ENCODE measurements around the gene RBM33. TPM values are rescaled to one million over a fixed set of nuclear protein-coding genes. Genes with fewer than 3 reads are reported as not detected.

RBM33 gene
- total RNA-seq, 2 experiments from 2014 or later = 65.5 to 66.3 TPM

DNA sequence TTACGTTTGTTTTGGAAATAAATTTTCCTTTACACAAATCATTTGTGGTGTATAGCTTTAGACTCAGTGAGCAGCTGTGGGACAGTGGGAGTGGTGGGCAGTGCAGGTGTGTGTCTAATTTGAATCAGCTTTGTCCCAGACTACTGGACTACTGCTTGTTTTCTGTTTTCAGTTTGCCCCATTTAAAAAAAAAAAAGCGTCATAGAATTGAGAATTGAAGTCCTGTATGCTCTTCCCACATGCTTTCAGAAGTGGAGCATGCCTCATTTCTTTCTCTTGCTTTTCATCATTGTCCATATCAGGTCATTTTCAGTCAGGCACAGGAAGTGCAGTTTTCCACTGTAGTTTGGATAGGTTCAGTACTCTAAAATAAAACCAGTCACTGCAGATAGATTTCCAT lies 101.7 kb downstream of the RBM33 start:
- DNase-seq = no peak
- intact Hi-C loops (cut with micrococcal nuclease) = loop anchor here (2.0 kb wide), 1 partner anchor 19 kb away; no protein-coding TSS in a partner anchor
- H3K4me1 Mint-ChIP-seq (ENCODE audit: low read depth) = peaks cover 53% of the 10 kb centered on the region
- peaks cover 35% of the 10 kb centered on the region for H3K36me3 Mint-ChIP-seq (ENCODE audit: low read depth)
- no peak overlapping the region for H3K4me3 Mint-ChIP-seq
- CTCF ChIA-PET = interaction anchor here (0.6 to 1.7 kb wide), 2 partner anchors 147 to 153 kb away, joined by 4 to 6 read pairs; no protein-coding TSS in a partner anchor
- H3K27ac Mint-ChIP-seq = no peak overlapping the region
- no peaks in the 10 kb centered on the region for H3K27me3 Mint-ChIP-seq (ENCODE audit: low read depth)
- no peaks in the 10 kb centered on the region for H3K9me3 Mint-ChIP-seq

DNA sequence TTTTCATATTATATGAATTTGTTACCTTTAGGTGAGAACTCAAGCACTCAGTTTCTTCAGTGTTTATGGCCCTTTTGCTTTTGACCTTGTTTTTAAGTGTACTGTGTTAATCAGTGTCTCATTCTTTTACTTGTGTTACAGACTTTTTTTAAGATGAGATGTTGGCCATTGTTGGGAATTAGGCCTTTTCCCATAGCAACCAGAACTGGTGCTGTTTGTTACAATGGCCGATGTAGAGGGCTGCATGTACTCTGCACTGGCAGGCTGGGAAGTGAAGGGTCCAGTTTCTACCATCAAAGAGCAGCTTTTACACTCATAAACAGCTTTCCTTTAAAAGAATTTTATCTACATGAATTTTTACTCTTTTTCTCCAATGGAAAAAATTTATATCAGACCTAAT lies 102.7 kb downstream of the RBM33 start:
- no peak overlapping the region for H3K27ac Mint-ChIP-seq
- CTCF ChIA-PET = interaction anchor here (0.9 to 1.7 kb wide), 2 partner anchors 46 to 148 kb away, joined by 3 to 6 read pairs; no protein-coding TSS in a partner anchor
- intact Hi-C loops (cut with micrococcal nuclease) = loop anchor here (2.0 kb wide), 1 partner anchor 18 kb away; no protein-coding TSS in a partner anchor
- H3K4me1 Mint-ChIP-seq (ENCODE audit: low read depth) = peaks cover 58% of the 10 kb centered on the region
- no peak overlapping the region for H3K4me3 Mint-ChIP-seq
- no peaks in the 10 kb centered on the region for H3K27me3 Mint-ChIP-seq (ENCODE audit: low read depth)
- no peak for DNase-seq
- H3K9me3 Mint-ChIP-seq = no peaks in the 10 kb centered on the region
- peaks cover 27% of the 10 kb centered on the region for H3K36me3 Mint-ChIP-seq (ENCODE audit: low read depth)

DNA sequence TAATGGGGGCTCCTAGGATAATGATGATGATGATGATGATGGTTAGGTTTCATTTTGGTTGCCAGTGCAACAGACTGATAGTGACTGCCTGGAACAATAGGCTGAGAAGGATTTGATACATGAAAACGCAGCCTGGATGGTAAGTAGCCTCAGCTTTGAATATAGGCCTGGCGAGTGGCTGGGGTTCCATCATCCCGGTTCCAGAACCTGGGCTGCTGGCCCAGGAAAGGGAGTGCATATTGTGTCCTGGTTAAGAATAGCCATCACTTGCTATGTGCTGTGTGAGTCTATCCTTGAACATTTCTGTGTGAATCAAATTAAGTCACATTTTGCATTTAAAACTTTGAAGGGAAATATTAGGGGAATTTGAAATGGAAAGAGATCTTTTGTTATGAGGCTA lies 105.1 kb downstream of the RBM33 start:
- intact Hi-C loops (cut with micrococcal nuclease) = no loop called here
- no peak for DNase-seq
- Mint-ChIP-seq H3K36me3 (ENCODE audit: low read depth) (peaks cover 28% of the 10 kb centered on the region), H3K4me3 (no peak overlapping the region), H3K4me1 (ENCODE audit: low read depth) (peaks cover 82% of the 10 kb centered on the region), H3K9me3 (no peaks in the 10 kb centered on the region), H3K27ac (no peak overlapping the region), H3K27me3 (ENCODE audit: low read depth) (no peaks in the 10 kb centered on the region)
- CTCF ChIA-PET = no interaction called here

DNA sequence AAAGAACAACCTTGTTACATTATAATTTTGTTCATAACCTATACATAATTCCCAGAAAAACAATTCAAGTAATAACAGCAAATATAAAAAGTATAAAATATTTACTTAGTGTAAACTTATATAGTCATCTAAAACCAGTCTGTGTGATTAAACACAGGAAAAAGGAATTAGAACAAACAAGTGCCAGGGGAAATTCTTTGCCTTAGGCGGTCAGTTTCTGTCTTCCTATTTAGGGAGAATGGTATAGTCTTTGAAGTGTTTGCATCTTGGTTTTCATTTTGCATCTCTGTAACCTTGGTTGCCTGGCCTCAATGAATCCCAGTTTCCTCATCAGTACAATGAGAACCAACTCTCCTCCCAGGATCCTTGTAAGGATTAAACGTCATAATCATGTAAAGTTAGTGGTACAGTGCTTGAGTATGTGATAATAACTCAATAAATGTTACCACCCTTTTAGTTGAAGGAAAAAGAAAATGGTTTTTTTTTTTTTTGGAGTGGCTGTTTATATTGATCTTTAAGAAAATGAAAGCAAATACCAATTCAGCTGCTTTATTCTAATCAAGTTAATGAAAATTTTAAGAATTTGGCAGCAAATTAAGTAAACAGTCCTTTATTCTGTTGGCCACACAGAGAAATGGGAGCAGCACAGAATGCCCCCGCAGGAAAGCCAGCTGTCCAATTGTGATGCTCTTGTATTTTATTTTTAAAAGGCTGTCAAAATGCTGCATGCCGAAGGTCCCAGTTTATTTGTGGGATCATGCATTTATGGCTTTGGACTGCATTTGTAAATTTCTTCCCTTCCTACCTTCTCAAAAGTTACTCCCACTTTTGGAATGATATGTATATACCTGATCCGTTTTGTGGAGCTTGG lies 106.0 kb downstream of the RBM33 start:
- H3K4me1 Mint-ChIP-seq (ENCODE audit: low read depth) = peaks cover 83% of the 10 kb centered on the region
- intact Hi-C loops (cut with micrococcal nuclease) = no loop called here
- H3K9me3 Mint-ChIP-seq = no peaks in the 10 kb centered on the region
- CTCF ChIA-PET = interaction anchor here (1.2 to 1.4 kb wide), 2 partner anchors 17 to 152 kb away, joined by 3 to 4 read pairs; no protein-coding TSS in a partner anchor
- no peaks in the 10 kb centered on the region for H3K27me3 Mint-ChIP-seq (ENCODE audit: low read depth)
- no peak for DNase-seq
- no peak overlapping the region for H3K4me3 Mint-ChIP-seq
- no peak overlapping the region for H3K27ac Mint-ChIP-seq
- H3K36me3 Mint-ChIP-seq (ENCODE audit: low read depth) = peaks cover 24% of the 10 kb centered on the region

DNA sequence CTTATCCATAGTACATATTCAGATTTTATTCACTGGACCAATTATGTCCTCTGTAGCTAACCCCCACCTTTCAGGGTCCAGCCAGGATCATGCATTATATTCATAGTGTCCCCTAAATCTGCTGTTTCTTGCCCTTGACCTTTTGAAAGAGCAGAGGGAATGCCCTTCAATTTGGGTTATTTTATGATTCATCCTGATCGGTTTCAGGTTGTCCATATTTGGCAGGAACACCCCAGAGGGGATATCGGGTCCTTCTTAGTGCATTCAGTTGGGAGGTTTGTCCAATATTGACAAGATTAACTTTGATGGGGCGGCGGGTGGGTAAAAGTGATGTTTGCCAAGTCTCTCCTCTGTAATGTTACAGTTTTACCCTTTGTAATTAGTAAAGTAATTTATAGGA lies 106.9 kb downstream of the RBM33 start:
- CTCF ChIA-PET = interaction anchor here (1.2 to 1.4 kb wide), 2 partner anchors 16 to 153 kb away, joined by 3 to 4 read pairs; no protein-coding TSS in a partner anchor
- no peak for DNase-seq
- Mint-ChIP-seq H3K9me3 (no peaks in the 10 kb centered on the region), H3K4me1 (ENCODE audit: low read depth) (peaks cover 78% of the 10 kb centered on the region), H3K36me3 (ENCODE audit: low read depth) (peaks cover 23% of the 10 kb centered on the region), H3K4me3 (no peak overlapping the region), H3K27me3 (ENCODE audit: low read depth) (no peaks in the 10 kb centered on the region), H3K27ac (no peak overlapping the region)
- intact Hi-C loops (cut with micrococcal nuclease) = no loop called here

DNA sequence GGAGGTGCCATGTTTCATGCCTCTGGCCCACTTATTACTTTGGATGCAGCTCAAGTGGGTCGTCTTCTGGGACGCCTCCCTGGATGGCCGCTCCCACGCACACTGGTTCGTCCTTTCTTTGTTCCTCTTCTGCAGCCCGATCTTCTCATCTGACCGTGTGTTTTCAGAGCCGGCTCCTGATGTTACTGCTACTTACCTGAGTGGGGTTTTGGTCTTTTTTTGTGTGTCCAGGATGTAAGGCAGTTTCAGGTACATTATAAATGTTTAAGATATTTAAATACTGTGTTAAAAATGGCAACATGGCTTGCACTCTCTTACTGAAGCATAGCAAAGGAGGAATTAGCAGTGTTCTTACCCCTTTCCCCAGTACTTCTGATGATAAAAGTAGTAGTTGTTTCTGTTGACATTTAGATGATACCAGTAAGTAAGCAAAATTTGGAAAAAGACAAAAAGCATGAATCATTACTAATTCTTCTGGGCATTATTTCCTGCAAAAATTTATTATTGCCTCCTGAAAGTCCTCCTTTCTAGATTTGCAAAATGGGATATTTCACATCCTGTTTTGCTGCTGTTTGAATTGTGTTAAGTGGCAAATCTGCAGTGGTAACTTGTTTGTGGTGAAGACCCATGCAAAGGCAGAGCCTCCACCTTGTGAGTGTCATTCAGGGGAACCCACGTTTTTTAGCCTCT lies 108.4 kb downstream of the RBM33 start:
- H3K27me3 Mint-ChIP-seq (ENCODE audit: low read depth) = no peaks in the 10 kb centered on the region
- H3K27ac Mint-ChIP-seq = peak overlapping the region; percentile 48
- CTCF ChIA-PET = interaction anchor here (0.8 kb wide), 1 partner anchor 11 kb away, joined by 3 read pairs; no protein-coding TSS in a partner anchor
- H3K9me3 Mint-ChIP-seq = peaks cover 2% of the 10 kb centered on the region
- H3K4me3 Mint-ChIP-seq = no peak overlapping the region
- intact Hi-C loops (cut with micrococcal nuclease) = no loop called here
- DNase-seq = no peak
- peaks cover 80% of the 10 kb centered on the region for H3K4me1 Mint-ChIP-seq (ENCODE audit: low read depth)
- H3K36me3 Mint-ChIP-seq (ENCODE audit: low read depth) = peaks cover 27% of the 10 kb centered on the region

DNA sequence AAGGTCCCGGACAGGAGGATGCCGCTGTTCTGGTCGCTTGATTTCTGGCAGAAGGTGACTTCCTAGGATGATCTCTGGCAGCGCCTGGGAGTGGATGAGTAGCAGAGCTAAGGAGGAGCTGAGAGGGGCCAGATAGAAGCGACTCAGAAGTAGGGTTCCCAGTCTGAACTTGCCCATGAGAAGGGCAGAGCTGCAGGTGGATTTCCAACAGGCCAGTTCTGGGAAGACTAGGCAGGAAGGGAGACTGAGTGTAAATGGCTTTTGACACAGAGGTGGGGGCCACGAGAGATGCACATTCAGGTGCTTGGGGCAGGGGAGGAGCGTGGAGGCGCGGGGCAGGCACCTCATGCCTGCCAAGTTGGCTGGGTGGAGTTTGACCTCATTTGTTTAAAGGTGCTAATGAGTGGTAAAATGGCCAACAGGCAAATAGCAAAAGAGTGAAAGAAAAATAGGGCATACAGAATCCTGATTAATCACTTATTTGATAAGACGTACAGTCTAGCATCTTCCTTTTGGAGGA lies 109.0 kb downstream of the RBM33 start:
- CTCF ChIA-PET = interaction anchor here (0.8 to 1.8 kb wide), 2 partner anchors 11 to 155 kb away, joined by 3 to 7 read pairs; no protein-coding TSS in a partner anchor
- Mint-ChIP-seq H3K4me3 (no peak overlapping the region), H3K27ac (peak overlapping the region; percentile 48), H3K9me3 (peaks cover 2% of the 10 kb centered on the region), H3K27me3 (ENCODE audit: low read depth) (no peaks in the 10 kb centered on the region), H3K4me1 (ENCODE audit: low read depth) (peaks cover 74% of the 10 kb centered on the region), H3K36me3 (ENCODE audit: low read depth) (peaks cover 27% of the 10 kb centered on the region)
- no peak for DNase-seq
- intact Hi-C loops (cut with micrococcal nuclease) = no loop called here

DNA sequence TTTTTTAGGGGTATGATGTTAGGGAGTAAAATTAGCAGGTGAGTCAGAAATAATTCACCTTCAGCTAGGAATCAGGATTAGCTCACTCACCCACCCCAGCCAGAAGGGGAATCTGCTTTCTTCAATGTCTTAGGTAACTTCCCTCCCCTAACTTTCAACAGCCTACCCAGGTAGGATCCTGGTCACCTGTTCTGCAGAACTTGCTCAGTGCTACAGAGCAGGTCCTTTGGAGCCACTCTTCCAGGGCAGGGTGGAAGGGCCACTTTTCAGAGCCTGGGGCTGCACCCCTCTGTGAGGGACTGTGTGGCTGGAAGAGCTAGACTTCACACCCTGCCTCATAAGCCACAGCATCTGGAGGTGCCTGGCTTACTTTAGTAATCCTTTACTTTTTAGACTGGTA lies 109.7 kb downstream of the RBM33 start:
- H3K4me1 Mint-ChIP-seq (ENCODE audit: low read depth) = peaks cover 69% of the 10 kb centered on the region
- H3K36me3 Mint-ChIP-seq (ENCODE audit: low read depth) = peaks cover 29% of the 10 kb centered on the region
- no peak overlapping the region for H3K4me3 Mint-ChIP-seq
- H3K27ac Mint-ChIP-seq = no peak overlapping the region
- peaks cover 2% of the 10 kb centered on the region for H3K9me3 Mint-ChIP-seq
- DNase-seq = no peak
- intact Hi-C loops (cut with micrococcal nuclease) = no loop called here
- CTCF ChIA-PET = interaction anchor here (0.6 to 1.8 kb wide), 4 partner anchors 52 to 1144 kb away, joined by 3 to 7 read pairs (median 3); no protein-coding TSS in a partner anchor
- H3K27me3 Mint-ChIP-seq (ENCODE audit: low read depth) = no peaks in the 10 kb centered on the region

DNA sequence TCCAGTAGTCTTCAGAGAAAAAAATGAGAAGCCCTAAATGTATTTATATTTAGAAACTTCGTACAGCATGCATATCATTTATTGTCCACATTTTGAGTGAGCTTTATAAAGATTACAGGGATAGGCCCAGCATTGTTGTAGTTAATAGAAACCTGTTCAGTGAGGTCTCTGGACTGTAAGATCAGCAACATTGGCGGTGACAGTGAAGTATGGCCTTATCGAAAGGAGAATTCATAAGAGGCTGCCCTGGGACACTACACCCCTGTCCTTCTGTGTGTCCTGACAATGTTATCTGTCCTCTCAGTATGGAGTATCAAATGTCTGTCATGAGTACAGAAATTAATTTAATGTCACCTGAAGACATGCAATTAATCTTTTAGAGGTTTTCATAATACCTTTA lies 110.6 kb downstream of the RBM33 start:
- no peak overlapping the region for H3K27ac Mint-ChIP-seq

DNA sequence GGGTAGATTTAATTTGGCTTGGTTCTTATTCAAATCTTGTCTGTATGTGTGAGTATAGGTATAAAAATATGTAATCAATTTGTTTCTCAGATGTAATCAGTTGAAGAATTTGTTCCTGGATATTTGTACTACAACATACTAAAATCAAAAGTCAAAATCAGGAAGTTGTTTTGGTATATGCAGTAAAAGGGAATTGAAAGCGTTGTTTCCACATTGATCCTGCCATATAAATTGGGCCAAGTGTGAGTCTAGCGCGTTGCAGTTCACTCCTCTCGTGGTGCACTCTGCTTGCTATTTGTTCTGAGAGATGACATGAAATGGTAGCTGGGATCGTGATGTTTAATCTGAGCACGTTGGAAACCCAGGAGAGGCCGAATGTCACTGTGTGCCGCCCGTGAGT lies 111.9 kb downstream of the RBM33 start:
- H3K9me3 Mint-ChIP-seq = peaks cover 2% of the 10 kb centered on the region
- no peak overlapping the region for H3K27ac Mint-ChIP-seq
- peaks cover 60% of the 10 kb centered on the region for H3K4me1 Mint-ChIP-seq (ENCODE audit: low read depth)
- DNase-seq = no peak
- intact Hi-C loops (cut with micrococcal nuclease) = no loop called here
- H3K27me3 Mint-ChIP-seq (ENCODE audit: low read depth) = no peaks in the 10 kb centered on the region
- no peak overlapping the region for H3K4me3 Mint-ChIP-seq
- peaks cover 27% of the 10 kb centered on the region for H3K36me3 Mint-ChIP-seq (ENCODE audit: low read depth)
- CTCF ChIA-PET = no interaction called here

More for the DNA sequence above, 110.6 kb downstream of the RBM33 start:
- Mint-ChIP-seq H3K9me3 (peaks cover 2% of the 10 kb centered on the region), H3K4me1 (ENCODE audit: low read depth) (peaks cover 60% of the 10 kb centered on the region), H3K4me3 (no peak overlapping the region), H3K36me3 (ENCODE audit: low read depth) (peaks cover 27% of the 10 kb centered on the region), H3K27me3 (ENCODE audit: low read depth) (no peaks in the 10 kb centered on the region)
- CTCF ChIA-PET = interaction anchor here (0.6 to 1.8 kb wide), 4 partner anchors 52 to 1144 kb away, joined by 3 to 7 read pairs (median 3); no protein-coding TSS in a partner anchor
- intact Hi-C loops (cut with micrococcal nuclease) = no loop called here
- no peak for DNase-seq

DNA sequence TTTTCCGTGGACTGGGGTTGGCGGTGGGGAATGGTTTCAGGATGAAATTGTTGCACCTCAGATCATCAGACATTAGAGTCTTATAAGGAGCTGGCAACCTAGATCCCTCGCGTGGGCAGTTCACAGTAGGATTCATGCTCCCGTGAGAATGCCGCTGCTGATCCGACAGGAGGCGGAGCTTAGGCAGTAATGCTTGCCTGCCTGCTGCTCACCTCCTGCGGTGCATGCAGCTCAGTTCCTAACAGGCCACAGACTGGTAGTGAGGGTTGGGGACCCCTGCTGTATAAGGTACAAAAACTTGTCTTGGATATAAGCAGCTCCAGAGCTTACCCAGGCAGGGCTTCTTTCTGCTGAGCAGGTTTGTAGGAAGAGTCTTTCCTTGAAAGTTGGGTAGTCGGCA lies 113.9 kb downstream of the RBM33 start:
- Mint-ChIP-seq H3K27ac (no peak overlapping the region), H3K4me1 (ENCODE audit: low read depth) (peaks cover 60% of the 10 kb centered on the region), H3K27me3 (ENCODE audit: low read depth) (no peaks in the 10 kb centered on the region), H3K36me3 (ENCODE audit: low read depth) (peaks cover 28% of the 10 kb centered on the region), H3K4me3 (no peak overlapping the region), H3K9me3 (peaks cover 2% of the 10 kb centered on the region)
- CTCF ChIA-PET = interaction anchor here (1.4 kb wide), 1 partner anchor 160 kb away, joined by 6 read pairs; no protein-coding TSS in a partner anchor
- no peak for DNase-seq
- intact Hi-C loops (cut with micrococcal nuclease) = no loop called here

All from activated naive CD4-positive, alpha-beta T cell treated with anti-CD3 and anti-CD28 coated beads for 36 hours (primary cell).